ENCODE data around the gene PXN. TPM values are rescaled to one million over a fixed set of nuclear protein-coding genes. Genes with fewer than 3 reads are reported as not detected.

PXN gene
- total RNA-seq, 1 experiment from 2014 or later: 256 TPM

DNA sequence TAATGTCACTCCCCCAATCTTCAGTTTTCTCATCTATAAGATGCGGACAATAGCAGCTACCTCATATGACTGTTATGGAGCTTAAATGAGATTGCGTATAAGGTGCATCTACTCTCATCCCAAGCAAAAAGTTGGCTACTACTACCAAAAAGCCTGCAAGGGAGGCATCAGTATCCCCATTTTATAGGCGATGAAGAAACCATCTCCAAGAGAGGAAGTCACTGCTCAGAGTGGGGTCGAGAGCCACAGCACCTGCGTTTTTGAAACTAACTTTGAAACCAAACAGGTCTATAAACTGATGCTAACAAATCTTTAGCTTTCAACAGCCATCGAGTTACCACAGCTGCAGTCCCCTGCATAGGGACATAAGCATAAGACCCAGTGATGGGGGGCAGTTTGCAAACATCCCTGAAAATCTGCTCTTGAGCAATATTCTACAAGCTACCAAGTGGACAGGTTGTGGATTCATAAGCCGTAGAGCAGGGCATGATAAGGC lies 74.5 kb downstream of the PXN start:
- intact Hi-C loops (cut with micrococcal nuclease): no loop called here
- ChIA-PET CTCF (interaction anchor here (0.6 to 2.1 kb wide), 3 partner anchors 10 to 18 kb away, joined by 3 to 8 read pairs (median 3); partner anchors contain the start of gene RPLP0), POLR2A (interaction anchor here (0.6 to 2.6 kb wide), 3 partner anchors 9 to 71 kb away, joined by 4 to 25 read pairs (median 4); partner anchors contain the start of gene RPLP0)
- no TSS peak for BruUV-seq (replicated peaks)
- peaks cover 6% of the 10 kb centered on the region for H3K4me1 Mint-ChIP-seq (ENCODE audit: insufficient read depth, unreplicated experiment)
- H3K27ac Mint-ChIP-seq (ENCODE audit: low read depth, unreplicated experiment): no peak overlapping the region
- TF ChIP-seq CTCF (IDR thresholded peaks at IDR 0.05; ENCODE audit: unreplicated experiment): no peak
- H3K4me3 Mint-ChIP-seq (ENCODE audit: unreplicated experiment): no peak overlapping the region
- H3K27me3 Mint-ChIP-seq (ENCODE audit: insufficient read depth, unreplicated experiment): no peaks in the 10 kb centered on the region
- H3K9me3 Mint-ChIP-seq (ENCODE audit: unreplicated experiment): no peaks in the 10 kb centered on the region
- H3K36me3 Mint-ChIP-seq (ENCODE audit: insufficient read depth, unreplicated experiment): peaks cover 85% of the 10 kb centered on the region
- no peak for DNase-seq (ENCODE audit: unreplicated experiment)

GRCh38 chr12:120190386-120190785 lies 75.1 kb downstream of the PXN start:
- CTCF ChIA-PET: interaction anchor here (2.1 kb wide), 1 partner anchor 10 kb away, joined by 8 read pairs; the partner anchor contains the start of gene RPLP0
- H3K9me3 Mint-ChIP-seq (ENCODE audit: unreplicated experiment): no peaks in the 10 kb centered on the region
- intact Hi-C loops (cut with micrococcal nuclease): no loop called here
- no peak overlapping the region for H3K27ac Mint-ChIP-seq (ENCODE audit: low read depth, unreplicated experiment)
- BruUV-seq (replicated peaks): no TSS peak
- peaks cover 6% of the 10 kb centered on the region for H3K4me1 Mint-ChIP-seq (ENCODE audit: insufficient read depth, unreplicated experiment)
- no peaks in the 10 kb centered on the region for H3K27me3 Mint-ChIP-seq (ENCODE audit: insufficient read depth, unreplicated experiment)
- H3K36me3 Mint-ChIP-seq (ENCODE audit: insufficient read depth, unreplicated experiment): peaks cover 83% of the 10 kb centered on the region
- no peak for TF ChIP-seq CTCF (IDR thresholded peaks at IDR 0.05; ENCODE audit: unreplicated experiment)
- DNase-seq (ENCODE audit: unreplicated experiment): no peak
- POLR2A ChIA-PET: interaction anchor here (0.6 to 1.6 kb wide), 2 partner anchors 10 to 56 kb away, joined by 4 to 9 read pairs; partner anchors contain the start of gene RPLP0
- no peak overlapping the region for H3K4me3 Mint-ChIP-seq (ENCODE audit: unreplicated experiment)

- no peak for TF ChIP-seq CTCF (IDR thresholded peaks at IDR 0.05; ENCODE audit: unreplicated experiment)
- intact Hi-C loops (cut with micrococcal nuclease): no loop called here
- peaks cover 12% of the 10 kb centered on the region for H3K4me1 Mint-ChIP-seq (ENCODE audit: insufficient read depth, unreplicated experiment)
- peaks cover 91% of the 10 kb centered on the region for H3K36me3 Mint-ChIP-seq (ENCODE audit: insufficient read depth, unreplicated experiment)
- no peak overlapping the region for H3K27ac Mint-ChIP-seq (ENCODE audit: low read depth, unreplicated experiment)
- no peaks in the 10 kb centered on the region for H3K9me3 Mint-ChIP-seq (ENCODE audit: unreplicated experiment)
- H3K27me3 Mint-ChIP-seq (ENCODE audit: insufficient read depth, unreplicated experiment): no peaks in the 10 kb centered on the region
- POLR2A ChIA-PET: interaction anchor here (0.6 to 2.7 kb wide), 3 partner anchors 13 to 68 kb away, joined by 3 to 13 read pairs (median 7); partner anchors contain the start of gene RPLP0
- no peak overlapping the region for H3K4me3 Mint-ChIP-seq (ENCODE audit: unreplicated experiment)
- BruUV-seq (replicated peaks): no TSS peak
- no peak for DNase-seq (ENCODE audit: unreplicated experiment)
- CTCF ChIA-PET: no interaction called here
Measured at GRCh38 chr12:120186654-120187053, 78.9 kb downstream of the PXN start.

- no peaks in the 10 kb centered on the region for H3K27me3 Mint-ChIP-seq (ENCODE audit: insufficient read depth, unreplicated experiment)
- no peak for TF ChIP-seq CTCF (IDR thresholded peaks at IDR 0.05; ENCODE audit: unreplicated experiment)
- intact Hi-C loops (cut with micrococcal nuclease): no loop called here
- no peak overlapping the region for H3K4me3 Mint-ChIP-seq (ENCODE audit: unreplicated experiment)
- H3K27ac Mint-ChIP-seq (ENCODE audit: low read depth, unreplicated experiment): peak overlapping the region; percentile 57
- no peaks in the 10 kb centered on the region for H3K9me3 Mint-ChIP-seq (ENCODE audit: unreplicated experiment)
- ChIA-PET CTCF (no interaction called here), POLR2A (interaction anchor here (0.6 to 1.7 kb wide), 2 partner anchors 18 to 65 kb away, joined by 3 to 4 read pairs; no protein-coding TSS in a partner anchor)
- no peak for DNase-seq (ENCODE audit: unreplicated experiment)
- BruUV-seq (replicated peaks): no TSS peak
- peaks cover 12% of the 10 kb centered on the region for H3K4me1 Mint-ChIP-seq (ENCODE audit: insufficient read depth, unreplicated experiment)
- peaks cover 94% of the 10 kb centered on the region for H3K36me3 Mint-ChIP-seq (ENCODE audit: insufficient read depth, unreplicated experiment)
Measured at GRCh38 chr12:120183211-120183631, 82.3 kb downstream of the PXN start.

All from MCF 10A (cell line).